ENCODE data around the gene SUGCT. TPM values are rescaled to one million over a fixed set of nuclear protein-coding genes. Genes with fewer than 3 reads are reported as not detected.

Gene SUGCT
- total and polyA plus RNA-seq, 2 of the 8 experiments (the other 6 are each of a cell fraction or from before 2014, with no cell fraction given): 2.8 to 5.4 TPM

GRCh38 chr7:40842641-40843040 lies 707.8 kb downstream of the SUGCT start:
- H4K5ac ChIP-seq (ENCODE audit: insufficient read length, low read depth, low read length): no peak overlapping the region
- H2BK12ac ChIP-seq (ENCODE audit: low read depth, low read length): no peak overlapping the region
- CTCF ChIA-PET (ENCODE audit: partially characterized antibody): interaction anchor here (1.1 to 1.2 kb wide), 2 partner anchors 11 to 161 kb away, joined by 3 read pairs; no protein-coding TSS in a partner anchor
- H3K27ac ChIP-seq (ENCODE audit: low read depth, low read length): no peak overlapping the region
- DNase-seq (ENCODE audit: low read depth in 1 of 2, low spot score in 2 of 2) (no peak), FAIRE-seq (no peak)
- no peak overlapping the region for H2AK5ac ChIP-seq (ENCODE audit: low read depth, low read length)
- H3K9ac ChIP-seq (replicated peaks in 1 of 4; ENCODE audit: extremely low read depth in 1 of 4, low read depth in 3 of 4, low read length in 3 of 4): no peak overlapping the region
- H2BK5ac ChIP-seq (ENCODE audit: low read depth, low read length): no peak overlapping the region
- H3K27me3 ChIP-seq (replicated peaks in 1 of 4; ENCODE audit: control insufficient read depth in 3 of 4, extremely low read depth in 1 of 4, insufficient read depth in 3 of 4, low read length in 3 of 4): no peaks in the 10 kb centered on the region
- H3K4me1 ChIP-seq (replicated peaks in 1 of 4; ENCODE audit: control insufficient read depth in 3 of 4, insufficient read depth in 4 of 4, low read length in 3 of 4): no peaks in the 10 kb centered on the region
- H3K9me3 ChIP-seq (ENCODE audit: insufficient read depth in 2 of 2, low read depth in 1 of 2, low read length in 1 of 2): no peaks in the 10 kb centered on the region
- H2AFZ ChIP-seq (ENCODE audit: low read length): no peak overlapping the region
- H4K91ac ChIP-seq (replicated peaks; ENCODE audit: insufficient read length, low read length): no peak overlapping the region
- no peak overlapping the region for H3K56ac ChIP-seq (replicated peaks; ENCODE audit: insufficient read length, low read depth, low read length)
- H3K23me2 ChIP-seq (ENCODE audit: low read depth, low read length): no peaks in the 10 kb centered on the region
- H4K8ac ChIP-seq (ENCODE audit: extremely low read depth, insufficient read depth, low read length): no peak overlapping the region
- no peaks in the 10 kb centered on the region for H3K36me3 ChIP-seq (ENCODE audit: control insufficient read depth in 2 of 4, insufficient read depth in 4 of 4, low read length in 3 of 4)
- no peak overlapping the region for H3K23ac ChIP-seq (ENCODE audit: insufficient read length)
- POLR2A ChIA-PET (ENCODE audit: partially characterized antibody): no interaction called here
- no peak overlapping the region for H3K4me3 ChIP-seq (ENCODE audit: extremely low read depth in 1 of 4, insufficient read depth in 2 of 4, low read depth in 3 of 4, low read length in 4 of 4)
- no peak overlapping the region for H3K4ac ChIP-seq (replicated peaks; ENCODE audit: insufficient read length, low read depth, low read length)
- no peak overlapping the region for H3K14ac ChIP-seq (ENCODE audit: insufficient read length)
- H2BK15ac ChIP-seq (ENCODE audit: low read length): no peak overlapping the region
- H4K20me1 ChIP-seq (replicated peaks in 1 of 2; ENCODE audit: control insufficient read depth in 1 of 2, insufficient read depth in 2 of 2, low read length in 2 of 2): no peaks in the 10 kb centered on the region
- H2BK120ac ChIP-seq (replicated peaks; ENCODE audit: low read depth, low read length): no peak overlapping the region
- H3K79me1 ChIP-seq (ENCODE audit: low read depth, low read length): no peaks in the 10 kb centered on the region
- H3K4me2 ChIP-seq (ENCODE audit: insufficient read depth in 1 of 2, low read depth in 2 of 2, low read length in 2 of 2): no peak overlapping the region
- H3K79me2 ChIP-seq (ENCODE audit: control insufficient read depth in 1 of 2, insufficient read depth in 2 of 2, low read length in 2 of 2): no peaks in the 10 kb centered on the region
- no peak overlapping the region for H2BK20ac ChIP-seq (ENCODE audit: low read length)
- no peak overlapping the region for H3K18ac ChIP-seq (ENCODE audit: extremely low read depth, low read length)
- TF ChIP-seq TBP (IDR thresholded peaks at IDR 0.05; ENCODE audit: low read depth, low read length) (no peak), HDAC2 (IDR thresholded peaks at IDR 0.05; ENCODE audit: borderline replicate concordance in 1 of 2, low read depth in 2 of 2, low read length in 2 of 2) (no peak), YY1 (IDR thresholded peaks at IDR 0.05; ENCODE audit: low read depth, low read length) (no peak), JUND (IDR thresholded peaks at IDR 0.05; ENCODE audit: low read length) (no peak), RAD21 (IDR thresholded peaks at IDR 0.05 in 1 of 2, conservative IDR thresholded peaks at IDR 0.05 in 1 of 2; ENCODE audit: low read depth in 2 of 2, low read length in 2 of 2) (no peak), TAF1 (IDR thresholded peaks at IDR 0.05; ENCODE audit: low read depth, low read length) (no peak), CBX5 (IDR thresholded peaks at IDR 0.05; ENCODE audit: low read depth, low read length) (no peak), HDAC6 (IDR thresholded peaks at IDR 0.05; ENCODE audit: low read depth, low read length) (no peak), BCL11A (IDR thresholded peaks at IDR 0.05; ENCODE audit: low read depth in 2 of 2, low read length in 2 of 2) (no peak), POLR2A (IDR thresholded peaks at IDR 0.05; ENCODE audit: control extremely low read depth in 1 of 2, low read depth in 2 of 2, low read length in 2 of 2) (no peak), MAFK (IDR thresholded peaks at IDR 0.05; ENCODE audit: low read depth, low read length) (no peak), USF2 (IDR thresholded peaks at IDR 0.05; ENCODE audit: low read length) (no peak), SIRT6 (IDR thresholded peaks at IDR 0.05; ENCODE audit: low read length) (no peak), RBBP5 (IDR thresholded peaks at IDR 0.05; ENCODE audit: borderline replicate concordance, low read depth, low read length) (no peak), TCF12 (IDR thresholded peaks at IDR 0.05; ENCODE audit: low read depth, low read length) (no peak), FOSL1 (IDR thresholded peaks at IDR 0.05; ENCODE audit: insufficient read depth, low read depth, low read length) (no peak)
